EH (cell line): Measurements from ENCODE around the gene KLF1.

Experiments
- DNase-seq: peaks from one replicate; pipeline ENCODE4 v3.0.0-alpha.2; 2015; ENCODE audit warnings: low read depth

KLF1 gene

GRCh38 chr19:12838182-12838885 lies 48.7 kb downstream of the KLF1 start, which contains the start of gene MAST1:
Gene MAST1 (plus strand): TSS chr19:12838515. CDS start chr19:12838573, 58 bp downstream.
- DNase-seq: peak; percentile 26

GRCh38 chr19:12837225-12837624 lies 49.8 kb downstream of the KLF1 start:
- no peak for DNase-seq

GRCh38 chr19:12836529-12836863 lies 50.5 kb downstream of the KLF1 start:
- no peak for DNase-seq

- no peak for DNase-seq
Observed at GRCh38 chr19:12834976-12835757, 51.8 kb downstream of the KLF1 start.

- no peak for DNase-seq
Observed at GRCh38 chr19:12834566-12834943, 52.4 kb downstream of the KLF1 start, which contains the start of gene RTBDN. Gene RTBDN (minus strand): TSS chr19:12834579. CDS start chr19:12829979, 4,600 bp downstream.
